ENCODE results near the gene BAHD1.

BAHD1 gene

GRCh38 chr15:40415226-40415625, 25.5 kb upstream of the BAHD1 start:
- Histone ChIP-seq H3K36me3 (ENCODE audit: insufficient read depth, low read length) (peaks cover 64% of the 10 kb centered on the region), H3K27me3 (ENCODE audit: insufficient read depth, low read length, poor library complexity, severe bottlenecking) (no peaks in the 10 kb centered on the region), H3K9me2 (replicated peaks; ENCODE audit: low read depth, low read length) (no peaks in the 10 kb centered on the region), H4K20me1 (ENCODE audit: insufficient read depth, low read length, poor library complexity, severe bottlenecking) (peaks cover 9% of the 10 kb centered on the region), H2AFZ (ENCODE audit: low read length) (no peak overlapping the region), H3F3A (ENCODE audit: low read depth) (no peaks in the 10 kb centered on the region), H3K9ac (ENCODE audit: low read depth, low read length, poor library complexity, severe bottlenecking) (no peak overlapping the region), H3K4me1 (ENCODE audit: insufficient read depth, low read length, poor library complexity, severe bottlenecking) (peaks cover 9% of the 10 kb centered on the region), H3K4me3 (ENCODE audit: low read length, poor library complexity, severe bottlenecking) (no peak overlapping the region), H3K79me2 (ENCODE audit: insufficient read depth, low read length) (peaks cover 20% of the 10 kb centered on the region; the same call in 1 of the 2 replicates), H3K9me3 (ENCODE audit: insufficient read depth, low read depth, low read length) (no peaks in the 10 kb centered on the region), H3K4me2 (ENCODE audit: low read depth, low read length, poor library complexity, severe bottlenecking) (no peak overlapping the region)
- no peak for TF ChIP-seq EZH2phosphoT487 (IDR thresholded peaks at IDR 0.05; ENCODE audit: borderline replicate concordance)
- TF ChIP-seq, protein P1, sequence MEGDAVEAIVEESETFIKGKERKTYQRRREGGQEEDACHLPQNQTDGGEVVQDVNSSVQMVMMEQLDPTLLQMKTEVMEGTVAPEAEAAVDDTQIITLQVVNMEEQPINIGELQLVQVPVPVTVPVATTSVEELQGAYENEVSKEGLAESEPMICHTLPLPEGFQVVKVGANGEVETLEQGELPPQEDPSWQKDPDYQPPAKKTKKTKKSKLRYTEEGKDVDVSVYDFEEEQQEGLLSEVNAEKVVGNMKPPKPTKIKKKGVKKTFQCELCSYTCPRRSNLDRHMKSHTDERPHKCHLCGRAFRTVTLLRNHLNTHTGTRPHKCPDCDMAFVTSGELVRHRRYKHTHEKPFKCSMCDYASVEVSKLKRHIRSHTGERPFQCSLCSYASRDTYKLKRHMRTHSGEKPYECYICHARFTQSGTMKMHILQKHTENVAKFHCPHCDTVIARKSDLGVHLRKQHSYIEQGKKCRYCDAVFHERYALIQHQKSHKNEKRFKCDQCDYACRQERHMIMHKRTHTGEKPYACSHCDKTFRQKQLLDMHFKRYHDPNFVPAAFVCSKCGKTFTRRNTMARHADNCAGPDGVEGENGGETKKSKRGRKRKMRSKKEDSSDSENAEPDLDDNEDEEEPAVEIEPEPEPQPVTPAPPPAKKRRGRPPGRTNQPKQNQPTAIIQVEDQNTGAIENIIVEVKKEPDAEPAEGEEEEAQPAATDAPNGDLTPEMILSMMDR (conservative IDR thresholded peaks at IDR 0.05; ENCODE audit: low read length) = no peak

DNA sequence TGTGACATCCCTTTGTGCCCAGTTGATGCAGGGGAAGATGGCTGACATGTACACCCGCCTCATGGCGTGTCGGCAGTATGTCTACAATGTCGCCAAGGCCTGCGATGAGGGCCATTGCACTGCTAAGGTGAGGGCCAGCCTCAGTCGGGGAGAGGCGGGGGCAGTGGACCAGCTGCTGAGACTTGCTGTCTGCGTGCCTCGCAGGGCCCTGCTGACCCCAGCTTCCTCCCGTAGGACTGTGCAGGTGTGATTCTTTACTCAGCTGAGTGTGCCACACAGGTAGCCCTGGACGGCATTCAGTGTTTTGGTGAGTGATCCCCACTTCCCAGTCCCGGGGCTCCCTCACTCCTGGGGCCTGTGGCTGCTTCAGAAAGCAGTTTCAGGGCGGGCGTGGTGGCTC, 24.7 kb upstream of the BAHD1 start:
- peaks cover 56% of the 10 kb centered on the region for H3K36me3 ChIP-seq (ENCODE audit: insufficient read depth, low read length)
- H3K9me3 ChIP-seq (ENCODE audit: insufficient read depth, low read depth, low read length) = no peaks in the 10 kb centered on the region
- H3K79me2 ChIP-seq (ENCODE audit: insufficient read depth, low read length) = peaks cover 12% of the 10 kb centered on the region; the same call in 1 of the 2 replicates
- no peak for TF ChIP-seq EZH2phosphoT487 (IDR thresholded peaks at IDR 0.05; ENCODE audit: borderline replicate concordance)
- TF ChIP-seq, protein P1 (conservative IDR thresholded peaks at IDR 0.05; ENCODE audit: low read length) = no peak
- H3K4me3 ChIP-seq (ENCODE audit: low read length, poor library complexity, severe bottlenecking) = no peak overlapping the region
- no peaks in the 10 kb centered on the region for H3K27me3 ChIP-seq (ENCODE audit: insufficient read depth, low read length, poor library complexity, severe bottlenecking)
- no peak overlapping the region for H3K4me2 ChIP-seq (ENCODE audit: low read depth, low read length, poor library complexity, severe bottlenecking)
- H3K9me2 ChIP-seq (replicated peaks; ENCODE audit: low read depth, low read length) = no peaks in the 10 kb centered on the region
- H2AFZ ChIP-seq (ENCODE audit: low read length) = no peak overlapping the region
- H3K9ac ChIP-seq (ENCODE audit: low read depth, low read length, poor library complexity, severe bottlenecking) = no peak overlapping the region
- H4K20me1 ChIP-seq (ENCODE audit: insufficient read depth, low read length, poor library complexity, severe bottlenecking) = peaks cover 9% of the 10 kb centered on the region
- H3F3A ChIP-seq (ENCODE audit: low read depth) = no peaks in the 10 kb centered on the region
- H3K4me1 ChIP-seq (ENCODE audit: insufficient read depth, low read length, poor library complexity, severe bottlenecking) = peaks cover under 1% of the 10 kb centered on the region

- no peaks in the 10 kb centered on the region for H4K20me1 ChIP-seq (ENCODE audit: insufficient read depth, low read length, poor library complexity, severe bottlenecking)
- no peaks in the 10 kb centered on the region for H3F3A ChIP-seq (ENCODE audit: low read depth)
- TF ChIP-seq, protein P1 (conservative IDR thresholded peaks at IDR 0.05; ENCODE audit: low read length) = no peak
- no peak for TF ChIP-seq EZH2phosphoT487 (IDR thresholded peaks at IDR 0.05; ENCODE audit: borderline replicate concordance)
- H3K9ac ChIP-seq (ENCODE audit: low read depth, low read length, poor library complexity, severe bottlenecking) = no peak overlapping the region
- H3K4me3 ChIP-seq (ENCODE audit: low read length, poor library complexity, severe bottlenecking) = no peak overlapping the region
- no peaks in the 10 kb centered on the region for H3K27me3 ChIP-seq (ENCODE audit: insufficient read depth, low read length, poor library complexity, severe bottlenecking)
- no peaks in the 10 kb centered on the region for H3K9me2 ChIP-seq (replicated peaks; ENCODE audit: low read depth, low read length)
- no peaks in the 10 kb centered on the region for H3K9me3 ChIP-seq (ENCODE audit: insufficient read depth, low read depth, low read length)
- no peaks in the 10 kb centered on the region for H3K4me1 ChIP-seq (ENCODE audit: insufficient read depth, low read length, poor library complexity, severe bottlenecking)
- peaks cover 36% of the 10 kb centered on the region for H3K36me3 ChIP-seq (ENCODE audit: insufficient read depth, low read length)
- H3K79me2 ChIP-seq (ENCODE audit: insufficient read depth, low read length) = no peaks in the 10 kb centered on the region
- no peak overlapping the region for H2AFZ ChIP-seq (ENCODE audit: low read length)
- no peak overlapping the region for H3K4me2 ChIP-seq (ENCODE audit: low read depth, low read length, poor library complexity, severe bottlenecking)
Observed at GRCh38 chr15:40418126-40418525, 22.6 kb upstream of the BAHD1 start.

Measured in Loucy (cell line).